HG03097 (cell line): ENCODE measurements around the gene PRSS2.
A peak's percentile ranks its signal among the peaks of the same experiment; 100 is the strongest.
"Not testable (repeated sequence)": the region's sequence is repeated elsewhere in the genome, so short reads cannot be mapped to it uniquely, and the experiment has no call there.

Experiments
- ATAC-seq: cut with Tn5 transposase; IDR thresholded peaks from one replicate; pipeline ENCODE4 v1.9.1; 2021; ENCODE audit not compliant: unreplicated experiment, low FRiP score

Gene PRSS2

DNA sequence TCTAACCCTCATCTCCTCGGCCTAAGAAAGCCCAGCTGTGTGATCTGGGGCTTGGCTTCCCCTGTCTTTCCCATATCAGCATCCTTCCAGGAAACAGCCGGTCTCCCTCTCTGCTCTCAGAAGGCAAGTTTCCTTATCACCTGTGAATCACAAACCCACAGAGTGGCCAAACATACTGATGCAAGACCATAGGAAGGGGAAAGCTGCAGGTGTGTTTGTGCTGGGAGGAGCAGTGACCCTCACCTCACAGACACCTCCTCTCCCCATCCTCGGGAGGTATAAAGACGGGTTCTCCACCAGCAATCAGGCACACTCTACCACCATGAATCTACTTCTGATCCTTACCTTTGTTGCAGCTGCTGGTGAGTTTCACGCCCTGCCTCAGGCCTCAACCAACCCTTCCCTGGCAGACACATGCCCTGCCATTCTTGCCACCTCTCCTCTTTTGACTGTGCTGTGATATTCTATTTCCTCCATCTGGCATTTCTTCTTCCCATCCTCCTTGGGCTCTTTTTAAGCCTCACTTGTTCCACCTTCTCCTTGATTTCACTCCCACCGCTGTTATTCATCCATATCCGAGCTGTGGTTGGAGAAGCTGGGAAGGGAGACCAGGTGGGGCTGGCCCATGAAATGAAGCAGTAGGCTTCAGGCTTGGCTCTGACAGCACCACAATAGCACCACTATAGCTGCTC, at the start of gene PRSS2:
PRSS2 (plus strand) TSS at position 310 of the 692 bp plus-strand sequence; CDS start at position 323, 13 bp downstream.
- ATAC-seq, result peak; percentile 12

GRCh38 chr7:142720986-142721385, 49.8 kb upstream of the PRSS2 start:
- ATAC-seq, result no peak

DNA sequence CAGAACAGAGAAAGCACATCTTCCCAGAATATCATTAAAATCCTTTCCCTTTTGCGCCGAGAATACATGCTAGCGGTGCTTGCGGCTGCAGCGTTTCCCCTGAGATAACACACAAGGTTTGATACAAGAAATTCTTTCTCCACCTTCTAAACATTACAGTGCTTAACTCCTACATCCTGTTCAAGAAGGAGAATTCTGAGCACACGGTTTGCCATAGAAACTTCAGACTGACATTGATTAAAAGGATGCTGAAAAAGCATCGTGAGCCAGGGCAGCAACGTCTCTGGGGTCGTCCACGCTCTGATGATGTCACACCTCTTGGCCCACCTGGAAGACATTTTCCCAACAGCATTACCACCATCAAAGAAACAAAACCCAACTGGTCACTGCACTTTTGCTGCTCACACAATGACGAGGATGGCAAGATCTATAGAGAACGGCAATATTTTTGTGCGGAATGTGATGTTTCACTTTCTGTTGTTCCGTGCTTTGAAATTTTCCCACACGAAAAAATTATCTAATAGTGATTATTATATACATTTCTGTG, 48.4 kb upstream of the PRSS2 start:
- no peak for ATAC-seq

DNA sequence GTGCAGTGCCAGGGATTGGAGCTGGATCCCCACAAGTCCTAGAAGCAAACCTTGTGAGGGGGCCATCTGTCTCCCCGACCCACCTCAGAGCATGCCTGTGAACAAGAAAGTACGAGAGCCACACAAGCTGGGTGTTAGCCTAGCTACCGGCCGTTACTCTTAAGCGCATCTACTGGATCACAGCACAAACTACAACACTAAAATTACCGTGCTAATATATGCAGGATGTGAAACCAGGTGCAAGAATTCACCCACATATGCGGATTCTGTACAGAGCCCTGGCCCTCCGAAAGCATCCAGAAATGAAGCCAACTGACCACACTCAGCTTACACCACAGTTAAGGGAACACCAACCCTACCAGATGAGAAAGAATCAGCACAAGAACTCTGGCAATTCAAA, 37.5 kb upstream of the PRSS2 start:
- no peak for ATAC-seq

GRCh38 chr7:142739923-142740492, 30.8 kb upstream of the PRSS2 start:
- no peak for ATAC-seq

DNA sequence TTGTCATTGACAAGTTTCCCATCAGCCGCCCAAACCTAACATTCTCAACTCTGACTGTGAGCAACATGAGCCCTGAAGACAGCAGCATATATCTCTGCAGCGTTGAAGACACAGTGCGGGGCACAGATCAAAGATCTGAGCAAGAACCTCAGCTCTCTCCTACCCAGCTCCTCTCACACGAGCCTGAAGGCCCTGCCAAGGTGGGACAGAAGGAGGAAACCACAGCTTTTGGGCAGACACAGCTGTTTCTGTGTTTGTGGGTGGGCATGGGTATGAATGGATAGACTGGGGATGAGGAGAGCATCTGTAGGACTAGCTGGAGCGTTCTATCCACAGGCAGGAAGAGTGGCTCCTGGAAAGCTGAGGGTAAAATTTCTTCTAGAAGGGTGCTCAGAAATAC, 30.0 kb upstream of the PRSS2 start:
- ATAC-seq, result no peak

DNA sequence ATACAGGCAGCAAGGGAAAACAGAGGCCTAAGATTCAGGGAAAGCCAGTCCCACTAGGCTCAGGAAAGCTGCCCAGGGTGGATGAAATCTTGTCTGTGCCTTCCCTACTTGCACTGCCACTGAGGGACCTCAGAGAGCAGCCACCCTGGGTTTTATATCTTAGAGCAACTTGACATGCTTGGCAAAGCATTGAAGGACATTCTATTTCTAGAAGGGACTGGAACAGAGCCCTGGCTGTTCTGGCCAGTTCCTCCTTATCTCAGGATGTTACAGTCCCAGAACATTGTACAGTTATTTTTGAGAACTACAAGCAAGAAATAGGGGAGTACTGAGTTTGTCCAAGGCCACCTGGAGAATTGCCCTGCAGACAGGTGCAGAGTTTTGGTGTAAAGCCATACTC, 28.8 kb upstream of the PRSS2 start:
- ATAC-seq, result not testable (repeated sequence)

DNA sequence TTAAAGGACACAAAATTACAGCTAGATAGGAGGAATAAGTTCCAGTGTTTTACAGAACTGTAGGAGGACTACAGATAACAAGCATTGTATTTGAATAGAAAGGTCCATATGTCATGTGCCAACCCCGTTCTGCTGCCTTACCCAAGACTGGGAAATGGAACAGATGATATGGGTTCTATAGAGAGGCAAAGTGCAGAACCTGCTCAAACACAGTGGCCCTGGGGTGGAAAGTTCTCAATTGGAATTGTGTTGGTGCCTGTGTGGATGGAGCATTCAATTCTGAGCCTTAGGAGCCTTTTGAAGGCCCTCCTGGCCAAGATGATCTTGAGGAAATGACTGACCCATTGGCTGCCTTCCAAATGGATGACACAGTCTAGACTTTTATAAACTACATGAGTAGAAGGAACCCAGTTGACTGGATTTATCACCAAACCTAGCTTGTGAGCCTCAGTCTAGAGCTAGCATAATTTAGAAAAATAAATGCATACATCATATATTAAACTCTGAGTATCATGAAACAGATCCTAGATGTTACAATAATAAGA, 25.6 kb upstream of the PRSS2 start:
- no peak for ATAC-seq

DNA sequence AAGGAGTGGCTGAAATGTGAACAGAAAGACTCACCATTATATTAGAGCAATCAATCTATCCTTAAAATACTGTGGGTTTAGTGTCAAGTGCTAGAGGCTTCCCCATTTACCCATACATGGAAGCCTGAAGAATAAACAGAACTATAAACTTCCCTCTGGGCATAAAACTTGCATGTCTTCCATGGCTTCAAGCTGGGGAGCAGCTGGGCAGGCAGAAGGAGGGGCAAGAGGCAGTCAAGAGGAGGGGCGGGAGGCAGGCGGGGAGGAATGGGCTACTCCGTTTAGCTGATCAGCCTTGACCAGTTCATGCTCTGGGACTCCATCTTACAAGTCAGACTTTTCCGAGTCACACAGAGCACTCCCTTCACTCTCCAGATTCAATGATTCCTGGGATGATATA, 25.0 kb upstream of the PRSS2 start:
- no peak for ATAC-seq

- ATAC-seq, result no peak
These were observed 24.5 kb upstream of the PRSS2 start for GRCh38 chr7:142746264-142746663.

GRCh38 chr7:142748410-142748809, 22.4 kb upstream of the PRSS2 start:
- ATAC-seq, result not testable (repeated sequence)

DNA sequence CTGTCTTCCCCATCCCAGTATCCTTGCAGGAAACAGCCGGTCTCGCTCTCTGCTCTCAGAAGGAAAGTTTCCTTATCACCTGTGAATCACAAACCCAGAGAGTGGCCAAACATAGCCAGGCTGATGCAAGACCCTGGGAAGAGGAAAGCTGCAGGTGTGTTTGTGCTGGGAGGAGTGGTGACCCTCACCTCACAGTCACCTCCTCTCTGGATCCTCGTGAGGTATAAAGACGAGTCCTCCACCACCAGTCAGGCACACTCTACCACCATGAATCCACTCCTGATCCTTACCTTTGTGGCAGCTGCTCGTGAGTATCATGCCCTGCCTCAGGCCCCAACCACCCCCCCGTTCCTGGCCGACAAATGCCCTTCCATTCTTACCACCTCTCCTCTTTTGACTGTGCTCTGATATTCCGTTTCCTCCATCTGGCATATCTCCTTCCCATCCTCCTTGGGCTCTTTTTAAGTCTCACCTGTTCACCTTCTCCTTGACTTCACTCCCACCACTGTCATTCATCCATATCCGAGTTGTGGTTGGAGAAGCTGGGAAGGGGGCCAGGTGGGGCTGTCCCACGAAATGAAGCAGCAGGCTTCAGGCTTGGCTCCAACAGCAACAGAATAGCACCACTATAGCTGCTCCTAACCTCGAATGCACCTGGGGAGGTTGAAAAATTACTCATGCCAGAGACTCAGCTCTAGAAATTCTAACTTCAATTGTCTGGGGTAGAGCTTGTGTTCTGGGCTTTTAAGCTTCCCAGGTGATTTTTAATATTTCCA, 21.4 kb upstream of the PRSS2 start, which contains the start of gene PRSS1:
PRSS1 (plus strand) TSS at position 255 of the 776 bp plus-strand sequence; CDS start at position 268, 13 bp downstream.
- ATAC-seq, result no peak

DNA sequence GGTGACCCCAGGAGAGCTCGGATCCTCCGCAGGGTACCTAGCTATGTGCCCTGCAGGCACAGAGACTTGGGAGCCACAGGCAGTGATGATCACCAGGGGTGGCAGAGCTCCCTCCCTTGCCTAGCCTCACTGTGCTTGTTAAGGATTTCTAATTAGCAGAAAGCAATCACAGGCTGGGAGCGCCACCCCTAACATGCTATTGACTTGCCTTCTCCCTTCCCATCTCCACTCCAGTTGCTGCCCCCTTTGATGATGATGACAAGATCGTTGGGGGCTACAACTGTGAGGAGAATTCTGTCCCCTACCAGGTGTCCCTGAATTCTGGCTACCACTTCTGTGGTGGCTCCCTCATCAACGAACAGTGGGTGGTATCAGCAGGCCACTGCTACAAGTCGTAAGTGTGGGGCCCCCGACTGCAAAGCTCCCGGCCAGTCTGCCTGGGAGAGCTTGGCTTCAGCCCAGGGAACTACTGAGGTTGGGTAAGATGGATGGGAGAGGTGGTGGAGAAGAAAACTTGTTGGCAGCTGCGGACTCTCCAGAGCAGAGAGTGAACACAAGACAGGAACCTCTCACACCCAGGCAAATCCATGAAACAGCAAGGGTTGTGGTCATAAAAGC, 20.3 kb upstream of the PRSS2 start:
- no peak for ATAC-seq

DNA sequence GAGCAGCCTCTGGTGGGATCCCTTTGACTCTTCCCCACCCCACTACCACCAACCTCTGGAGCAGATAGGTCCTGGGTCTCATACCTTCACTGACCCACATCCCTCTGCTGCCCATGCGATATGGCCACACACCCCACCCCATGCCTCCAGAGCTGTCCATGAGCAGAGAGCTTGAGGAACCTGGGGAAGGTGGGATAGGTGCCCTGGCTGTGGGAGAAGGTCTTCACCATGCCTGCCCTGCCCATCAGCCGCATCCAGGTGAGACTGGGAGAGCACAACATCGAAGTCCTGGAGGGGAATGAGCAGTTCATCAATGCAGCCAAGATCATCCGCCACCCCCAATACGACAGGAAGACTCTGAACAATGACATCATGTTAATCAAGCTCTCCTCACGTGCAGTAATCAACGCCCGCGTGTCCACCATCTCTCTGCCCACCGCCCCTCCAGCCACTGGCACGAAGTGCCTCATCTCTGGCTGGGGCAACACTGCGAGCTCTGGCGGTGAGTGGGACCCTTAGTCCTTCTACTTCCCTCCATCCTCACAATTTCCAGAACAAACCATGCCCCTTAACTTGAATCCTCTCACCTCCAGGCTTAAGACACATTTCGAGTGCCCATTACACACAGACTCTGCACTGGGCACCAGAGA, 19.1 kb upstream of the PRSS2 start:
- not testable (repeated sequence) for ATAC-seq

GRCh38 chr7:142752376-142753225, 18.2 kb upstream of the PRSS2 start:
- ATAC-seq, result no peak

- no peak for ATAC-seq
These were observed 17.4 kb upstream of the PRSS2 start for GRCh38 chr7:142753366-142753765.

GRCh38 chr7:142753925-142754491, 16.8 kb upstream of the PRSS2 start:
- not testable (repeated sequence) for ATAC-seq

DNA sequence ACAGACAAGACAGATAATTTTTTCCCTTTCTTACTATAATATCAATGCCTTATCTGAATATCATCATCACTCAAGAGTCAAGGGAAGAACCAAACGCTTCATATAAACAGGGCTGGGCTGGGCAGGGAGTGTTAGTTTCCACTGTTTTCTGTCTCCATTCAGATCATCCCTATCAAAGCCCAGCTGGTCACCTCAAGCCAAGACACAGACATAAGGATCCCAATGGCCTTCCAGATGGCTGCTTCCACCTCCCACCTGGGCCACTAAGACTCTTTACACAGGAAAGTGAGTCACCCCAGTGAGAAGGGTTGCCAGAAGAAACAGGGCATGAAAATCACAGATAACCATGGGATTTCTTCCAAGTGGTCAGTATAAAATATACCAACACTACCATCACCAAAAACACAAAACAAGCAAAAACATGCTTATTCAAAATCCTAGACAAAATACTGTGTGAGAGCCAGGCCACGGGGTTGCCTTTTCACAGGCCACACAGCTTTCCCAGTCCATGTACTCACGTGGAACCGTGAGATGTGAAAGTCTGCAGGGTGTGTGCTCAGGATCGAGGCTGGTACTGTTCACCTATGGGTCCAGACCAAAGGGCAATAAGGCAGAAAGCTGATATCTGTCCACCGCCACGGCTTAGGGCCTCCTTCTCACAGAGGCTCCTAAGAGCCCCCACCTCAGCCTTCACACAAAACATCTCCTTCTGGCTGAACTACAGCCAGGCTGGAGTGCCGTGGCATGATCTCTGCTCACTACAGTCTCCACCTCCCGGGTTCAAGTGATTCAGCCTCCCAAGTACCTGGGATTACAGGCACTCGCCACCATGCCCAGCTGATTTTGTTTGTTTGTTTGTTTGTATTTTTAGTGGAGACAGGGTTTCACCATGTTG, 15.8 kb upstream of the PRSS2 start:
- no peak for ATAC-seq
